H1 (cell line): ENCODE data around the gene DACT3. TPM values are rescaled to one million over a fixed set of nuclear protein-coding genes. Genes with fewer than 3 reads are reported as not detected.

Experiments
- CHD1 ChIP-seq: IDR thresholded peaks from 2 replicates; pipeline ENCODE4 v1.6.1; 2012; ENCODE audit warnings: low read depth, low read length, improper control_type of control experiment
- TAF7 ChIP-seq: optimal IDR thresholded peaks from 2 replicates; pipeline ENCODE3; 2011; ENCODE audit warnings: low read depth, mild to moderate bottlenecking, inconsistent platforms, low read length, moderate library complexity, borderline replicate concordance
- TBP ChIP-seq: IDR thresholded peaks from 2 replicates; pipeline ENCODE4 v1.6.1; 2011; ENCODE audit warnings: low read depth, low read length, improper control_type of control experiment
- ZNF274 ChIP-seq: IDR thresholded peaks from 2 replicates; pipeline ENCODE4 v1.7.0; 2012; ENCODE audit warnings: low read length, borderline replicate concordance; ENCODE audit errors: extremely low read depth
- polyA plus RNA-seq, 7 experiments: library from polyadenylated mRNA; depleted of rRNA in 3 of 7; stranded (reverse) in 5 of 7; unstranded in 2 of 7; fragments of >200 nt in 5 of 7; fragments of 200-250 nt in 2 of 7; gene quantifications; 1 replicate in 5 of 7; 2 replicates in 1 of 7; 4 replicates in 1 of 7; pipeline versions ENCODE4 v1.2.1 to v1.2.3, GENCODE V29; 2011 to 2013; ENCODE audit warnings: missing spikeins in 2 of 7, mixed read lengths in 2 of 7
- total RNA-seq: library from RNA; stranded (reverse); fragmentation: NEBNext Ultra II Directional; extraction: Animal tissue kit (Norgen Biotek cat#: 25700); gene quantifications from 2 replicates; pipeline ENCODE4 v1.2.1, GENCODE V29; 2021

The DACT3 gene
- total and polyA plus RNA-seq, 2 of the 8 experiments (the other 6 are each of a cell fraction or from before 2014, with no cell fraction given) = 1.8 to 2.0 TPM

- no peak for TF ChIP-seq TBP
- TF ChIP-seq TAF7 = no peak
- no peak for TF ChIP-seq CHD1
- TF ChIP-seq ZNF274 = no peak
These were observed 50.6 kb downstream of the DACT3 start (continued) for GRCh38 chr19:46610413-46610775.
